CD14-positive monocyte (primary cell): Measurements from ENCODE around the gene SH2B2. TPM values are rescaled to one million over a fixed set of nuclear protein-coding genes. Genes with fewer than 3 reads are reported as not detected.

Experiments
- DNase-seq, 3 donors: peaks; one replicate each; pipeline ENCODE4 v3.0.0-alpha.2; 2011 to 2022
- H2AFZ ChIP-seq: 2 replicates; pipeline ENCODE4 v1.6.0; 2012; ENCODE audit warnings: mild to moderate bottlenecking, low read depth, low read length, inconsistent platforms; ENCODE audit not compliant: insufficient read depth, poor library complexity, severe bottlenecking
- H3K27ac ChIP-seq, 2 donors: 1 replicate in 1 of 2; 2 replicates in 1 of 2; pipeline ENCODE4 v1.5.1; 2012 to 2013; ENCODE audit warnings: low read length in 2 of 2, control low read depth in 1 of 2, inconsistent platforms in 1 of 2, low read depth in 1 of 2, mild to moderate bottlenecking in 1 of 2
- H3K27me3 ChIP-seq, 2 donors: one replicate each; pipeline versions ENCODE4 v1.6.0 to v1.6.1; 2011 to 2013; ENCODE audit warnings: low read length in 2 of 2; ENCODE audit not compliant: control insufficient read depth in 2 of 2, insufficient read depth in 2 of 2
- H3K36me3 ChIP-seq, 2 donors: replicated peaks in 1 of 2; 1 replicate in 1 of 2; 2 replicates in 1 of 2; pipeline versions ENCODE4 v1.5.1 to v1.6.1; 2012 to 2013; ENCODE audit warnings: low read length in 2 of 2, control low read depth in 1 of 2, inconsistent platforms in 1 of 2, mild to moderate bottlenecking in 1 of 2; ENCODE audit not compliant: insufficient read depth in 2 of 2, control insufficient read depth in 1 of 2
- H3K4me1 ChIP-seq, 2 donors: 1 replicate in 1 of 2; 2 replicates in 1 of 2; pipeline versions ENCODE4 v1.5.1 to v1.6.1; 2012 to 2013; ENCODE audit warnings: low read length in 2 of 2, control low read depth in 1 of 2, inconsistent platforms in 1 of 2, mild to moderate bottlenecking in 1 of 2, moderate library complexity in 1 of 2; ENCODE audit not compliant: insufficient read depth in 2 of 2, control insufficient read depth in 1 of 2
- H3K4me2 ChIP-seq: replicated peaks from 2 replicates; pipeline ENCODE3; 2012; ENCODE audit warnings: low read length, moderate library complexity, mild to moderate bottlenecking; ENCODE audit not compliant: poor library complexity, severe bottlenecking; ENCODE audit errors: extremely low read depth
- H3K4me3 ChIP-seq, 3 experiments: fragments of 200-600 bp in 1 of 3; sonication (generic) in 1 of 3; replicated peaks in 1 of 3; 1 replicate in 2 of 3; 2 replicates in 1 of 3; pipeline ENCODE4 v1.5.1; 2011 to 2013; ENCODE audit warnings: low read length in 3 of 3, mild to moderate bottlenecking in 3 of 3, control low read depth in 2 of 3, low read depth in 2 of 3, inconsistent platforms in 1 of 3, moderate library complexity in 1 of 3
- H3K79me2 ChIP-seq: 2 replicates; pipeline ENCODE4 v1.6.0; 2012; ENCODE audit warnings: mild to moderate bottlenecking, control low read depth, inconsistent platforms, low read length, moderate library complexity; ENCODE audit not compliant: insufficient read depth
- H3K9ac ChIP-seq: 2 replicates; pipeline ENCODE4 v1.6.0; 2017; ENCODE audit warnings: low read length, mild to moderate bottlenecking; ENCODE audit not compliant: insufficient read depth, poor library complexity, severe bottlenecking
- H3K9me3 ChIP-seq, 2 donors: replicated peaks in 1 of 2; 1 replicate in 1 of 2; 2 replicates in 1 of 2; pipeline versions ENCODE4 v1.5.1 to v1.6.1; 2012 to 2013; ENCODE audit warnings: low read length in 2 of 2, control low read depth in 1 of 2; ENCODE audit not compliant: control insufficient read depth in 1 of 2, insufficient read depth in 1 of 2
- H4K20me1 ChIP-seq: 2 replicates; pipeline ENCODE4 v1.6.0; 2012; ENCODE audit warnings: mild to moderate bottlenecking, low read length, control low read depth, moderate library complexity; ENCODE audit not compliant: insufficient read depth
- H3K27ac Mint-ChIP-seq, 7 donors: one replicate each; pipeline ENCODE4 v1.8.0; 2020; ENCODE audit warnings: mild to moderate bottlenecking in 7 of 7, mixed read lengths in 7 of 7, moderate library complexity in 6 of 7, inconsistent platforms in 2 of 7
- H3K27me3 Mint-ChIP-seq, 3 donors: one replicate each; pipeline ENCODE4 v1.8.0; 2021 to 2022; ENCODE audit warnings: low read depth in 3 of 3, mild to moderate bottlenecking in 3 of 3, mixed read lengths in 3 of 3, moderate library complexity in 3 of 3, inconsistent platforms in 1 of 3
- H3K36me3 Mint-ChIP-seq, 2 donors: one replicate each; pipeline ENCODE4 v1.8.0; 2020; ENCODE audit warnings: mixed read lengths in 2 of 2, inconsistent platforms in 1 of 2, mild to moderate bottlenecking in 1 of 2
- H3K4me1 Mint-ChIP-seq: one replicate; pipeline ENCODE4 v1.8.0; 2020; ENCODE audit warnings: mild to moderate bottlenecking, mixed read lengths
- H3K4me3 Mint-ChIP-seq, 2 donors: one replicate each; pipeline ENCODE4 v1.8.0; 2020; ENCODE audit warnings: mild to moderate bottlenecking in 2 of 2, mixed read lengths in 2 of 2, moderate library complexity in 1 of 2
- H3K9me3 Mint-ChIP-seq, 7 donors: one replicate each; pipeline ENCODE4 v1.8.0; 2020 to 2022; ENCODE audit warnings: mixed read lengths in 7 of 7, mild to moderate bottlenecking in 6 of 7, moderate library complexity in 6 of 7, inconsistent platforms in 2 of 7
- WGBS: methylation state at CpG from one replicate; pipeline ENCODE4 v1.1.5; 2013; ENCODE audit warnings: missing lambda C conversion rate; ENCODE audit not compliant: insufficient coverage; 5-methylcytosine and 5-hydroxymethylcytosine counted together
- intact Hi-C, 2 donors: fragments of 100-400 bp; cut with micrococcal nuclease; formaldehyde crosslinking; loops; one replicate each; pipeline versions ENCODE4 v1.15.0 to v1.15.1; 2023
- polyA plus RNA-seq, 3 donors: library from polyadenylated mRNA; depleted of rRNA in 1 of 3; unstranded in 2 of 3; stranded (reverse) in 1 of 3; fragments of 300-500 nt in 2 of 3; fragments of >200 nt in 1 of 3; fragmentation: Illumina TruSeq in 2 of 3; gene quantifications; 1 replicate in 2 of 3; 2 replicates in 1 of 3; pipeline ENCODE4 v1.2.3, GENCODE V29; 2012 to 2021
- TF ChIP-seq, protein P1 (sequence below): fragments of 200-600 bp; IDR thresholded peaks from one replicate; pipeline ENCODE4 v1.8.0; 2022; ENCODE audit warnings: antibody characterized with exemption, mild to moderate bottlenecking

SH2B2 gene
- polyA plus RNA-seq, 3 donors, result 3.8 to 26.3 (median 4.7) TPM

DNA sequence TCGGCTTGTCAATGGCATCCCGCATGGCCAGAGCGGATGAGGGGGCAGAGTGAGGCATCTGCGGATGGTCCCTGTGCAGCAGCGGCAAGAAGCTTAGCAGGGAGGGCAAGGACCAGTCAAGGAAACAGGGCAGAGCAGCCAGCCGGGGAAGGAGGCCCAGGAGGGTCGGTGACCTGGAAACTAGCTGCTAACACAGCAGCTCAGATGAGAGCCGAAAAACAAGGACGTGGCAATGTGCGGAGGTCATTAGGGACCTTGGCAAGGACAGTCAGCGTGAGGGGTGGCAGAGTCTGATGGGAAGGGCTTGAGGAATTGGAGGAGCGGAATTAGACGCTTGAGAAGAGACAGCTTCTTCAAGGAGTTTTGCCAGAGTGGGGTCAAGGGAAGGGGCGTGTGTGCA lies 20.1 kb upstream of the SH2B2 start:
- Histone ChIP-seq H2AFZ (no peak overlapping the region), H3K4me1 (no peaks in the 10 kb centered on the region), H3K9ac (no peak overlapping the region), H3K36me3 (no peaks in the 10 kb centered on the region), H3K4me3 (no peak overlapping the region), H3K27ac (no peak overlapping the region), H4K20me1 (no peaks in the 10 kb centered on the region), H3K4me2 (no peak overlapping the region), H3K9me3 (no peaks in the 10 kb centered on the region), H3K27me3 (no peaks in the 10 kb centered on the region), H3K79me2 (no peaks in the 10 kb centered on the region)
- no peaks in the 10 kb centered on the region for H3K36me3 Mint-ChIP-seq
- no peak for DNase-seq
- no peak overlapping the region for H3K4me3 Mint-ChIP-seq
- peaks cover 0 to 3% (median 0%) of the 10 kb centered on the region in 7 donors for H3K9me3 Mint-ChIP-seq
- peaks cover 2 to 5% (median 4%) of the 10 kb centered on the region in 3 donors for H3K27me3 Mint-ChIP-seq
- 97% methylated on average over 13 of the region's 14 CpGs for WGBS
- intact Hi-C loops, result no loop called here
- H3K27ac Mint-ChIP-seq, result no peak overlapping the region
- H3K4me1 Mint-ChIP-seq, result no peaks in the 10 kb centered on the region
- TF ChIP-seq, protein P1, sequence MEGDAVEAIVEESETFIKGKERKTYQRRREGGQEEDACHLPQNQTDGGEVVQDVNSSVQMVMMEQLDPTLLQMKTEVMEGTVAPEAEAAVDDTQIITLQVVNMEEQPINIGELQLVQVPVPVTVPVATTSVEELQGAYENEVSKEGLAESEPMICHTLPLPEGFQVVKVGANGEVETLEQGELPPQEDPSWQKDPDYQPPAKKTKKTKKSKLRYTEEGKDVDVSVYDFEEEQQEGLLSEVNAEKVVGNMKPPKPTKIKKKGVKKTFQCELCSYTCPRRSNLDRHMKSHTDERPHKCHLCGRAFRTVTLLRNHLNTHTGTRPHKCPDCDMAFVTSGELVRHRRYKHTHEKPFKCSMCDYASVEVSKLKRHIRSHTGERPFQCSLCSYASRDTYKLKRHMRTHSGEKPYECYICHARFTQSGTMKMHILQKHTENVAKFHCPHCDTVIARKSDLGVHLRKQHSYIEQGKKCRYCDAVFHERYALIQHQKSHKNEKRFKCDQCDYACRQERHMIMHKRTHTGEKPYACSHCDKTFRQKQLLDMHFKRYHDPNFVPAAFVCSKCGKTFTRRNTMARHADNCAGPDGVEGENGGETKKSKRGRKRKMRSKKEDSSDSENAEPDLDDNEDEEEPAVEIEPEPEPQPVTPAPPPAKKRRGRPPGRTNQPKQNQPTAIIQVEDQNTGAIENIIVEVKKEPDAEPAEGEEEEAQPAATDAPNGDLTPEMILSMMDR, result no peak

DNA sequence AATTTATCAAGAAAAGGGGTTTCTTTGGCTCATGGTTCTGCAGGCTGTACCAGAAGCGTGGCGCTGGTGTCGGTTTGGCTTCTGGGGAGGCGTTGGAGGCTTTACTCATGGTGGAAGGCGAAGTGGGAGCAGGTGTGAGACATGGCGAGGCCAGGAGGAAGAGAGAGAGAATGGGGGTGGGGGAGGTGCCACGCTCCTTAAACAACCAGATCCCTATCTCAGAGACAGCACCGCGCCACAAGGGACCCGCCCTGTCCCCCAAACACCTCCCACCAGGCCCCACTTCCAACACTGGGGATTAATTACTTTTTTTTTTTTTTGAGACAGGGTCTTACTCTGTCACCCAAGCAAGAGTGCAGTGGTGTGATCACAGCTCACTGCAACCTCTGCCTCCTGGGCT lies 18.0 kb upstream of the SH2B2 start:
- Histone ChIP-seq H4K20me1 (no peaks in the 10 kb centered on the region), H3K36me3 (no peaks in the 10 kb centered on the region), H3K4me1 (no peaks in the 10 kb centered on the region), H3K4me3 (no peak overlapping the region), H3K27ac (no peak overlapping the region), H3K27me3 (no peaks in the 10 kb centered on the region), H3K9ac (no peak overlapping the region), H3K79me2 (no peaks in the 10 kb centered on the region), H3K9me3 (no peaks in the 10 kb centered on the region), H3K4me2 (no peak overlapping the region), H2AFZ (no peak overlapping the region)
- Mint-ChIP-seq H3K4me1 (peaks cover 2% of the 10 kb centered on the region), H3K9me3 (no peaks in the 10 kb centered on the region), H3K36me3 (no peaks in the 10 kb centered on the region), H3K27ac (peak overlapping the region in 1 of 7 donors; percentile 15), H3K27me3 (peaks cover 2 to 4% (median 2%) of the 10 kb centered on the region in 3 donors), H3K4me3 (no peak overlapping the region)
- intact Hi-C loops, result no loop called here
- TF ChIP-seq, protein P1, result no peak
- DNase-seq, result no peak
- WGBS, result no CpG with 5 or more reads among the region's 10 CpGs
